HG02623 (cell line): Measurements from ENCODE around the gene KRTAP10-2.
"Not testable (repeated sequence)": the region's sequence is repeated elsewhere in the genome, so short reads cannot be mapped to it uniquely, and the experiment has no call there.

ENCODE experiments used
- ATAC-seq: cut with Tn5 transposase; IDR thresholded peaks from one replicate; pipeline ENCODE4 v1.9.1; 2021; ENCODE audit warnings: moderate library complexity; ENCODE audit not compliant: unreplicated experiment

KRTAP10-2 gene, protein sequence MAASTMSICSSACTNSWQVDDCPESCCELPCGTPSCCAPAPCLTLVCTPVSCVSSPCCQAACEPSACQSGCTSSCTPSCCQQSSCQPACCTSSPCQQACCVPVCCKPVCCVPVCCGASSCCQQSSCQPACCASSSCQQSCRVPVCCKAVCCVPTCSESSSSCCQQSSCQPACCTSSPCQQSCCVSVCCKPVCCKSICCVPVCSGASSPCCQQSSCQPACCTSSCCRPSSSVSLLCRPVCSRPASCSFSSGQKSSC

DNA sequence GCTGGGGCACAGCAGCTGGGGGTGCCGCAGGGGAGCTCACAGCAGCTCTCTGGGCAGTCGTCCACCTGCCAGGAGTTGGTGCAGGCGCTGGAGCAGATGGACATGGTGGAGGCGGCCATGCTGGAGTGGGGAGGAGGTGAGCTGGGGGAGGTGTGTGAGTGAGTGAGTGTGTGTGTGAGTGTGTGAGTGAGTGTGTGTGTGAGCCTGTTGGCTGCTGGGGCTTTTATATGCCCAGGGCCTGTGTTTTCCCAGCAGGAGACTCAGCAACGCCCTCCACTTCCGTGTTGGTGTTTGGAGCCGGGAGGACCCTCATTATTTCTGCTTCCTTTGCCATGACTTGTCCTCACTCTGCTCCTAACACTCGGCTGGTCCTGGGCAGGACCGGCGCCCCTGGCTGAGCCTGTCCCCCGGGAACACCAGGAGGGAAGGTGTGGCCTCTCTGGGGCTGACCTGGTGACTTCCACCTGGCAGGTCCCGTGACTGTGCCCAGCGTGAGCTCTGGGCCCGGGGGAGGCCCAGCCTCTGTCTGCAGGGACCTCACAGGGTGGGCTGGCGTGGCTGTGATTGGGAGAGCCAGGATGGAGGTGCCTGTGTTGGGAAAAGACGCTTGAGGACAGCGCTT, at the start of gene KRTAP10-2:
Gene KRTAP10-2 (minus strand): TSS at position 166 of the 622 bp plus-strand sequence. CDS start 47 bp downstream, at position 119.
- ATAC-seq, result no peak

DNA sequence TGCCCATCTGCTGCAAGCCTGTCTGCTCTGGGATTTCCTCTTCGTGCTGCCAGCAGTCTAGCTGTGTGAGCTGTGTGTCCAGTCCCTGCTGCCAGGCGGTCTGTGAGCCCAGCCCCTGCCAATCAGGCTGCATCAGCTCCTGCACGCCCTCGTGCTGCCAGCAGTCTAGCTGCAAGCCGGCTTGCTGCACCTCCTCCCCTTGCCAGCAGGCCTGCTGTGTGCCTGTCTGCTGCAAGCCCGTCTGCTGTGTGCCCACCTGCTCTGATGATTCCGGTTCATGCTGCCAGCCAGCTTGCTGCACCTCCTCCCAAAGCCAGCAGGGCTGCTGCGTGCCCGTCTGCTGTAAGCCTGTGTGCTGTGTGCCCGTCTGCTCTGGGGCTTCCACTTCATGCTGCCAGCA, 49.8 kb upstream of the KRTAP10-2 start:
- not testable (repeated sequence) for ATAC-seq

DNA sequence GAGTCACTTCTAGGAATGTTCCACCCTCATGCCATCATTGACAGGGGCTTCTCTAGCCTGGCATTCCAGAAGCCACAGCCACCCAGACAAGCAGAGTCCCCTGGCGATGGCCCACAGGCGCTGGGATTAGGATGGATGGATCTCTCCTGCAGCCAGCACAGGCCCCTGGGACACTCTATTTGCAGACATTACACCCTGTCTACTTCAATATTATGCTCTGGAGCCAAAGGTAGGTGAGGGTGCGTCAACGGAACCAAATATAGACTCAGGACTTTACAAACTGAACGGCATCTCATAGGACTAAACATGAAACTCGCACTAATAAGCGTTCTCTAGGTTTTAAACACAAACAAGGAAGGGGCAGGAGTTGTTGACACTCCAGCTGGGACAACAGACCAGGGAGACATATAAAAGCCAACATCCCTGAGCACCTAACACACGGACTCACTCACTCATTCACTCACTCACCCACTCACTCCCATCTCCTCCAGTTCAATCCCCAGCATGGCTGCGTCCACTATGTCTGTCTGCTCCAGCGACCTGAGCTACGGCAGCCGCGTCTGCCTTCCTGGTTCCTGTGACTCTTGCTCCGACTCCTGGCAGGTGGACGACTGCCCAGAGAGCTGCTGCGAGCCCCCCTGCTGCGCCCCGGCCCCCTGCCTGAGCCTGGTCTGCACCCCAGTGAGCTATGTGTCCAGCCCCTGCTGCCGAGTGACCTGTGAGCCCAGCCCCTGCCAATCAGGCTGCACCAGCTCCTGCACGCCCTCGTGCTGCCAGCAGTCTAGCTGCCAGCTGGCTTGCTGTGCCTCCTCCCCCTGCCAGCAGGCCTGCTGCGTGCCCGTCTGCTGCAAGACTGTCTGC, 49.0 kb upstream of the KRTAP10-2 start, which contains the start of gene KRTAP10-7:
Gene KRTAP10-7 (plus strand): TSS at position 480 of the 861 bp plus-strand sequence. CDS start 25 bp downstream, at position 505.
- not testable (repeated sequence) for ATAC-seq

DNA sequence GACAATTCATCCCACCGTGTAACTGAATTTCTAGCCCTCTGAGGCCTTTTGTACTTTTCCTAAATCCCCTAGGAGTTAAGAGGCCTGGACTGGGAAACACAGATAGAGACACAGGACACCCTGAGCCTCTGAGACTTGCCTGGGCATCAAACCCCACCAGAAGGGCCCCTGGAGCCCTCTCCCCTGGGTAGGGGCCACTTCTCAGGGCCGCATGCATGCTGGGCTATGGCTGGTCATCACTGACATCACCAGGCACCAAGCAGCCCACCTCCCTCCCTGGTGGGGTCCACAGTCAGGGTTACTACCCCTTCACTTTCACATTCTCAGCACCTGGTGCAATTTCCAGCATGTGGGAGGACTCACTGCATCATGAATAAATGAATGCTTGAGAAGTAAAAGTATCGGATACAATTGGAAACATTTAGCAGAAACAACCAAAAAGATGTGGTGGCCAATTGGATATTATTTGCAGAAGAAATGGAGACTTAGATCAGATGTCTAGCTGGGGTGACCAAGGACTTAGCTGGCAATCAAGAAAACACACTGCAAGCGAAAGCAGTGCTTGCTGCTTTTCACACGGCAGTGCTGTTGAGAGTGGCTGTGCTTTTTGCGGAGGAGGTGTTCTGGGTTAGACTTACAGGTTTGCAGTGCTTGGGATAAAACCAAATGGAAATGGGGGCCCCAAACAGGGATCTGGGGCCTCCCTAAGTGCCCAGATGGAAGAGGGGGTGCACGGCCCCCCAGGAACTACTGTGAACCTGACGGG, 48.1 kb upstream of the KRTAP10-2 start:
- no peak for ATAC-seq

DNA sequence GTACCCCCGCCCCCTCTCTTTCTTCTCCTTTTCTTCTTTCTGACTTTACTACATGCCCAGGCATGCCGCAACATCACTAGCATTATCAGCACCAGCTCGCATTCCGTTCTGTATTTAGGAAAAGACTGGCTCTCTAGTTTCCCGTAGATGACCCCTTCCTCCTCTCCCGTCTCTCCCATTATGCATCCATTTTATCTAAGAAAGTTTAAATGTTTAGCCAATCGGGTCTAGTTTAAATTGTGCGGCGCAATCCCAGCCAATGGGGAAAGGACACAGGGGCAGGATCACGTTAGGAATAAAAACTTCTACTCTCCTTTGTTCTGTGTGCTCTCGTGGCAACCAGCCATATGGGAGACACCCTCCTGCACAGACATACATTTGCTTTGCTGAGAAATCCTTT, 46.8 kb upstream of the KRTAP10-2 start:
- ATAC-seq, result no peak

DNA sequence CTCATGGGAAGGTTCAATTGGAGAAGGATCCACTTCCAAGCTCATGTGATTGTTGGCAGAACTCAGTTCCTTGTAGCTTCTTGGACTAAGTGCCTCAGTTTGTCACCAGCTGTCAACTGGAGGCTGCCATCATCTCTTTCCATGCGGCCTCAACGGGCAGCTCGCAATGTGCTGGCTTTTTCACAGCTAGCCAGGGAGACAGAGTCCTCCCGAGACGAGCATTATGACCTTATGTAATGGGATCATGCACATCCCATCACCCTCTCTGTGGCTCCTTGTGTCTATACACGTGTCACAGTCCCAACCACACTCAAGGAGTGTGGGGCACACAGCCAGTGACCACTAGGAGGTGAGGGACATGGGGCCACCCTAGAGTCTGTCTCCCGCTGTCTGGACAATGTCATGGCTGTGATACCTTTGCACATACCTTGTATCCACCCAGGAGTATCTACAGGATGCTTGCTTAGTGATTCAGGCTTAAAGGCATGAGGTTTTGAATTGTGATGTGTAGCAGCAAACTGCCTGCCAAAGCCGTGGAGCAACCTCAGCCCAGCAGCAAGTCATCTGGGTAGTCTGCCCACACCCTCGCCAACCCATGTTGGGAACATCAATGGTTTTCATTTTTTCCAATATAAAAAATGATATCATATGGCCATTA, 44.9 kb upstream of the KRTAP10-2 start:
- no peak for ATAC-seq

DNA sequence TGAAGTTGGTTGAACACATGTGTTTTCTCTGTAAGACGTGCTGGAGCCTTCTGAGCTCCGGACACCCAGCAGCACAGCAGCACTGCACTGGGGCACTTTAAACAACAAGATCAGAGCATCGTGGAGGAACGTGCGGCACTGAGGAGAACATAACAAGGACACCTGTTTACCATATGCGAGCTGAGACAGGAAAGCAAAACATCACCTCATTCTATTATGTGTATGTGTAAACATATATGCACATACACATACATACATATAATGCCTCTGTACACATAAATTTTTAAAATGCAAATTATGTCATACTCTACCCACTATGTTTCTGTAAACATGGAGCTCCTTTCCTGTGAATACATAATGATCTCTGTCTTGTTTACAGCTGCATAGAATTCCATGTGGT, 44.2 kb upstream of the KRTAP10-2 start:
- no peak for ATAC-seq

DNA sequence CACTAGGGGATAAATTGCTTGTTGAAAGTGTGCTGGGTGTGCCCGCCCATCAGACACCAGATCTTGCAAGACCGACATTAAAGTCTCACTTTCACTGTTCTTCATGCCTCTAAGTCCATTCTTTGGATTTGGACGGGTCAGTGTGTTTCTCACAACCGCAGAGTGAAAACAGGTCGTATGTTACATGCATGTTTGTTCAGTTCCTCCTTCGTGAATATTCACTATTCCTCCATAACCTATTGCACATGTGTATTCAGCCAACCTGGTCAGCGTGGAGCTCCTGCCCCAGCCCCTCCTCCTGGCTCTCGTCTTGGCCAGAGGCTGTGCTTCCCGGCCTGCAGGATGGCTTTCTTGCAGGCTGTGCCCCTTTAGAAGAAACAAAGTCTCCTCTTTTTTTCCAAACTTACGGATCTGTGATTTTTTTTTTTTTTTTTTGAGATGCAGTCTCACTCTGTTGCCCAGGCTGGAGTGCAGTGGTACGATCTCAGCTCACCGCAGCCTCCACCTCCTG, 43.2 kb upstream of the KRTAP10-2 start:
- no peak for ATAC-seq

DNA sequence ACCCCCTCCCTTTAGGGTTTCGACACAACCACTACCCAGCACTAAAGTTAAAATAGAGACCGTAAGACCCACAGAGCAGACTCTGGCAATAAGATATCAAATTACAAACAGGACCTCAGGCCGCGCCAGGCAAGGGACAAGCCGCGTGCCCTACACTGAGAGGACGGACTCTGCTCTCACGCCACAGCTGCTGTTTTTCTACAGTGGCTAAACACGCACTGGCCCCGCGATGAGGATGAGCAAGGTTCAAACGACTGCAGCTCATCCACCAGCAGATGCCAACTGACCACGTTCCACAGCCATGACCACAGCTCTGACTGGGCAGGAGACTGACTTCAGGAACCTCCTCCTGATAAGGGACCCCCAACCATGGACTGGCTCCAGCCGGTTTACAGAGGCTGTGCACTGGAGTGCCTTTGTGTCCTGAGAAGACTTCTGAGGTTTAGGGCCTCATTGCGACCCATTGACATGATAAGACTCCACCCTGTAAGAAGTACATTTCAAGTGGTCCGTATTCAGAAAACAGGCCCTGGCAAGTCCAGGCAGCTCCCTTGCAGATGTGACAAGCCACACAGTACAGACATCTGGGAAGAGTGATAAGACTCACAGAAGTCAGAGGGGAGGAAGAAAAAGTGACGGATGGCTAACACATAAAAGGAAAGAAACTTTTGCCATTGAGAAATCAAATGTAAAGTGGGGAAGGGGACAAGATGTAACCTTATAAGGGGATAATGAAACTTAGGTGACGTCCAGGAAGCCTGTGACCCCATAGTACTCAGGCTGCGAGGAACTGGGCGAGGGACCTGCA, 42.5 kb upstream of the KRTAP10-2 start:
- ATAC-seq, result no peak

DNA sequence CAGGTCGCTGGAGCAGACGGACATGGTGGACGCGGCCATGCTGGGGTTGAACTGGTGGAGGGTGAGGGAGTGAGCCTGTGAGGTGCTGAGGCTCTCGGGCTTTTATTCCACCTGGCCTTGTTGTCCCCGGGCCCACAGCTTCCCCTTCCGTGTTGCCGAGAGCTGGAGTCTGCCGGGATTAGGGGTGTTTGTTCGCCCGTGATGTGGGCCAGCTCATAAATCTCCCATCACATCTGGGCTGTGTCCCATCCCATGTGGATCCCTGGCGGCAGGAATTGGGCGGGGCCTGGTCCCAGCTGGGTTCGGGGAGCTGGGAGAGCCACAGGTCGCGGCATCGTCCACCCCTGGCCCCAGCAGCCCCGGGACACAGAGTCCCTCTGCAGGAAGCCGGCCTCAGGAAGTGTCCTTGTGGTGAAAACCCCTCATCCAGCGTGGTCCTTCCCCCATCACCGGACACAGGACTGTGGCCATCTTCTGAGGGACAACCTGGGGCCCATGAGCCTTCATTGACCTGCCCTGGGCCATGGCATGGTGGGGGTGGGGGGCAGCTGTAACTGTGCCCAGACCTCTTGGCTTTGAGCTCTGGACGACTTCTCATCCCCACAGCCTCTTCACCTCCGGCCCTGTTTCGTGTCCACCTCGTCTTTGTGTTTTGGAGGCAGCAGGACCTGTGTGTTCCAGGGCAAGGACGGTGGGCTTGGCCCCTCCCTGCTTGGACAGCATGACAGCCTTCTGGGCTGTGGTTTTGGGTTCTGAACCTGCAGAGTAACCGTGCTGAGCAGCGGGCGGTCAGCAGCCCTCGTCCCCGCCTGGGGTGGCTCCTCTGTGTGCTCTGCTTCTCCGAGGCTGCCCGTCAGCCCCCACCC, 41.4 kb upstream of the KRTAP10-2 start, which contains the start of gene KRTAP10-6:
Gene KRTAP10-6 (minus strand): TSS at position 60 of the 866 bp plus-strand sequence. CDS start 21 bp downstream, at position 39.
- no peak for ATAC-seq

DNA sequence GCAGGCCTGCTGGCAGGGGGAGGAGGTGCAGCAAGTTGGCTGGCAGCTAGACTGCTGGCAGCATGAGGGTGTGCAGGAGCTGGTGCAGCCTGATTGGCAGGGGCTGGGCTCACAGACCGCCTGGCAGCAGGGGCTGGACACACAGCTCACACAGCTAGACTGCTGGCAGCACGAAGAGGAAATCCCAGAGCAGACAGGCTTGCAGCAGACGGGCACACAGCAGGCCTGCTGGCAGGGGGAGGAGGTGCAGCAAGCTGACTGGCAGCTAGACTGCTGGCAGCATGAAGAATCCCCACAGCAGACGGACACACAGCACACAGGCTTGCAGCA, 40.5 kb upstream of the KRTAP10-2 start:
- not testable (repeated sequence) for ATAC-seq

DNA sequence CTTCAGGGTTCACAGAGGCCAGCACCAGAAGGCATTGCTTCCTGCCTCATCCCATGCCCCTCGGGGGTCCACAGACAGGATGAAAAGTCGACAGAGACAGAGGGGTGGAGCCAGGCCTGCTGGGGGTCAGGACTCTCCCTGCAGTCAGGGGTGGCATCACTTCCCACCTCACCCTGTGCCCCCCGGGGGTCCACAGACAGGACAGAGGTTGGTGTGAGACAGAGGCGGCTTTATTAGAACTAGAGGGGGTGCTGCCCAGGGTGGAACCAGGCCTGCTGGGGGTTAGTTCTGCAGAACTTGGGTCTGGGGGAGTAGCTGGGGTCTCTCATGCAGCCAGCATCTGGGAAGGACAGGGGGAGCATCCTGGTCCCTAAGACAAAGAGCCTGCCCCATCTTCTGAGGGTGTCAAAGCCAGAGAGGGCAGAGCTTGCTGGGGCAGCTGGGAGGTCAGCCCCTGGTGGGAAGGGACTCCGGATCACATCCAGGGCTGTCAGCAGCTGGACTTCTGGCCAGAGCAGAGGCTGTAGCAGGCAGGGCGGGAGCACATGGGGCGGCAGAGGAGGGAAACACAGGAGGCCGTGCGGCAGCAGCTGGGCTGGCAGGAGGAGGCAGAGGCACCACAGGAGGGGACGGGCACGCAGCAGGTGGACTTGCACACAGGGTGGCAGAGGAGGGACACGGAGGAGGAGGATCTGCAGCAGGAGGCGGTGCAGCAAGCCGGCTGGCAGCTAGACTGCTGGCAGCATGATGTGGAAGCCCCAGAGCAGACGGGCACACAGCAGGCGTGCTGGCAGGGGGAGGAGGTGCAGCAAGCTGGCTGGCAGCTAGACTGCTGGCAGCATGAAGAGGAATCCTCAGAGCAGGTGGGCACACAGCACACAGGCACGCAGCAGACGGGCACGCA, 39.8 kb upstream of the KRTAP10-2 start:
- ATAC-seq, result not testable (repeated sequence)

DNA sequence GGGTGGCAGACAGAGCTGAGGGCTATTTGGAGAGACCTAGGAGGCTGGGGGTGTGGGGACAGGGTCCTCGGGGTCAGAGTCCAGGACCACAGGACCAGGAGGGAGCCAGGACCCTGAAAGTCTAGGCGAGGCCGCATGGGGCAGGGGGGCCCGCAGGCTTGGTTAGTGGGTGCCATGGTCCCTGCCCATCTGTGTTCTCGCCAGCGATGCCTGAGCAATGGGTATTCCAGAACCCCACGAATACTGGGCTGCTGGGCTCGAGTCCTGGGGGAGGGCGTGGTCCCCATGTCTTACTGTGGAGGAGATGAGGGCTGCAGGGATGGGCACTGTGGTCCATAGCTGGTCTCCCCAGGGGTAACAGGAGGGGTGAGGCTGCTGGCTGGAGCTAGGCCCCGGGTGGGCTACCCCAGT, 39.0 kb upstream of the KRTAP10-2 start:
- no peak for ATAC-seq

DNA sequence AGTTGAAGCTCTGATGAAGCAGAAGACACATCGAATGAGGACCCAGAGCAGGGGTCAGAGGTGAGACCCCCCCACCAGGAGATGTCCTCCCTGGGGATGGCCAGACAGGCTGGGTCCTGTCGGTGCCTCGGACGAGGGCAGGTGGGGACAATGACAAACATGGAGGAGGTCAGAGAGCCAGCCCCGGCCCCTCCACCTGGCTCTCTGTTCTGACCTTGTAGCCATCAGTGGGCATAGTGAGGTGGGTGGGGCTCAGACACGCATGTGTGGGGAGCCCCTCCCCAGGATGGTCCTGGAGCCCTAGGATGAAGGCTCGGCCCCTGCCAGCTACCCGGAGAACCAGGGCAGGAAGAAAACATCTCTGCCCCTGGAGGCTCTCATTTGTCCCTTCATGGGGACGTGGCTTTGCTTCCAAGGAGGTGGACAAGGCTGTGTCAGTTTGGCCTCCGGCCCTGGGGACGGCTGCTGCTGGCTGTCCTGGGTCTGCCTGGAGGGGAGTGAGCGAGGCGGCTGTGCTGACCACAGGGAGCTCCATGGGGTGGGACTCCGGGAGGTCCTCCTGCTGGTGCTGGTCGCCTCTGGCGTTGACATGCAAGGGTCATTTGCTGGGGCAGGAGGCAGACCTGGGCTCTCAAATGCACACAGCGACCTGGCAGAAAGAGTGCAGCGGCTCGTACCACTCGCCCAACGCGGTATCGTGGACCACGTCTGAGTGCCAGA, 38.4 kb upstream of the KRTAP10-2 start:
- ATAC-seq, result no peak

DNA sequence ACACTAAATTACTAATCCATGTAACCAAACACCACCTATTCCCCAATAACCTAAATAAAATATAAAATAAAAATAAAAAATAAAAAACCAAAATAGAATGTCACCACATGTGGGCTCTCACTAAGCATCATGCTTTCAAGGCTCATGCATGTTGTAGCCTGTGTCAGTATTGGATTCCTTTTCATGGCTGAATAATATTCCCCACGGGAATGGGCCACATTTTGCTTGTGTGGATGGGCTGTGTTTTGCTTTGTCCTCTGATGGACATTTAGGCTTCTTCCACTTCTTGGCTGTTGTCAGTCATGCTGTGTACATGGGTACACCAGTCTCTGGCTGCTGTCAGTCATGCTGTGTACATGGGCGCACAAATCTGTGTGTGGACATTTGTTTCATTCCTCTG, 37.8 kb upstream of the KRTAP10-2 start:
- no peak for ATAC-seq

DNA sequence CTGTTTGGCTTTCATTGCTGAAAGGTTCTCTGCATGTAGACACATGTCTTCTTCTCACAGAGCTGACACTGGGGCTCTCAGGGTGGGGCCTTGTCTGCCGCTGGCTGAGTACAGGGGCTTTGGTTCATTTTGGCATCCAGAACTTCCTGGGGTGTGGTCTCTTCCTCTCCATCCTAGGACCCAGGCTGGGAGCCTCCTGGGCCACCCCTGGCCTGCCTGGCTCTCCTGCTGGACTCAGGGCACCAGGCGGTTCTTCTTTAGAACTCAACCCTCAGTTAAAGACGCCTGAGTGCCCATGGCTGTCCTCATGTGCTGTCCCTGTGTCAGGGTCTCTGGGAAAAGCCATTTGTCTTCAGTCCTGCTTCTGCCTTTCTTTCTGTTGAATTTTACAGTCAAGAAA, 34.6 kb upstream of the KRTAP10-2 start:
- no peak for ATAC-seq

DNA sequence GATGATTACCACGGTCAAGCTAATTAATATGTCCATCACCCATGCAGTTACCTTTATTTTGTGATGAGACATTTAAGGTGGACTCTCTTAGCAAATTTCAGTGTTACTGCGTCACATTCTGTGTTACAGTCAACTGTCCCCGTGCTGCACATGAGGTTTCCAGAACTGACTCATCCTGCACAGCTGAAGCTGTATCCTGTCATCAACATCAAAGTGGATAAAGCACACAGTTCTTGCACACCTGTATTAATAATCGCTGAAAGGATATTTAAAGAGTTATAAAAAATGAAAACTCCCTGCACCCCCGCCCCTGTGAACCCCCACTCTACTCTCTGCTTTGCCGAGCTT, 32.5 kb upstream of the KRTAP10-2 start:
- ATAC-seq, result no peak
